Activated B cell treated with CpG ODN at 0.5 μM for 24 hours (primary cell): ENCODE results near the gene NR5A1. TPM values are rescaled to one million over a fixed set of nuclear protein-coding genes. Genes with fewer than 3 reads are reported as not detected.

Source experiments
- ATAC-seq: fragments of 200-7000 bp; cut with Tn5 transposase; one replicate; pipeline ENCODE4 v1.10.0; 2021; ENCODE audit warnings: low read depth, mild to moderate bottlenecking, moderate library complexity
- CTCF ChIA-PET: fragments of 350-600 bp; sonication (Branson Sonifier 250); formaldehyde crosslinking; loops from one replicate; lab custom pipeline; 2021; ENCODE audit warnings: antibody characterized with exemption; lab: Charles Lee
- POLR2A ChIA-PET: fragments of 350-600 bp; sonication (Branson Sonifier 250); formaldehyde crosslinking; loops from one replicate; lab custom pipeline; 2021; ENCODE audit warnings: antibody characterized with exemption; lab: Charles Lee
- DNase-seq: peaks from one replicate; pipeline ENCODE4 v3.0.0; 2022
- H3K27ac Mint-ChIP-seq: one replicate; pipeline ENCODE4 v1.8.0; 2020; ENCODE audit warnings: mixed read lengths
- H3K27me3 Mint-ChIP-seq: one replicate; pipeline ENCODE4 v1.8.0; 2021; ENCODE audit warnings: mixed read lengths
- H3K36me3 Mint-ChIP-seq: one replicate; pipeline ENCODE4 v1.8.0; 2021; ENCODE audit warnings: low read depth, mixed read lengths
- H3K4me1 Mint-ChIP-seq: one replicate; pipeline ENCODE4 v1.8.0; 2021; ENCODE audit warnings: mixed read lengths
- H3K4me3 Mint-ChIP-seq: one replicate; pipeline ENCODE4 v1.8.0; 2020; ENCODE audit warnings: mild to moderate bottlenecking, mixed read lengths
- H3K9me3 Mint-ChIP-seq: one replicate; pipeline ENCODE4 v1.8.0; 2020; ENCODE audit warnings: mixed read lengths
- CTCF ChIP-seq: fragments of 200-600 bp; IDR thresholded peaks from one replicate; pipeline ENCODE4 v1.8.0; 2022; ENCODE audit warnings: antibody characterized with exemption, mild to moderate bottlenecking
- intact Hi-C: fragments of 100-400 bp; cut with micrococcal nuclease; formaldehyde crosslinking; loops from one replicate; pipeline ENCODE4 v1.15.1; 2024
- total RNA-seq: library from RNA; stranded (reverse); gene quantifications from 2 replicates; pipeline ENCODE4 v1.2.3, GENCODE V29; 2022

Gene NR5A1
- total RNA-seq, 1 donor from 2014 or later = not detected

GRCh38 chr9:124478354-124478753, 28.8 kb downstream of the NR5A1 start:
- Mint-ChIP-seq H3K27ac (no peak overlapping the region), H3K4me3 (no peak overlapping the region), H3K9me3 (no peaks in the 10 kb centered on the region), H3K36me3 (no peaks in the 10 kb centered on the region), H3K27me3 (peaks cover 22% of the 10 kb centered on the region), H3K4me1 (no peaks in the 10 kb centered on the region)
- CTCF ChIA-PET = no interaction called here
- intact Hi-C loops = no loop called here
- POLR2A ChIA-PET = no interaction called here
- no peak for TF ChIP-seq CTCF
- DNase-seq = no peak
- no peak for ATAC-seq

GRCh38 chr9:124477648-124478285, 29.4 kb downstream of the NR5A1 start:
- no peak for TF ChIP-seq CTCF
- H3K9me3 Mint-ChIP-seq = no peaks in the 10 kb centered on the region

GRCh38 chr9:124477211-124477647, 30.0 kb downstream of the NR5A1 start:
- peaks cover 21% of the 10 kb centered on the region for H3K27me3 Mint-ChIP-seq
- no peaks in the 10 kb centered on the region for H3K36me3 Mint-ChIP-seq
- ChIA-PET POLR2A (no interaction called here), CTCF (no interaction called here)
- intact Hi-C loops = no loop called here
- no peak for TF ChIP-seq CTCF
- H3K4me3 Mint-ChIP-seq = no peak overlapping the region
- no peak overlapping the region for H3K27ac Mint-ChIP-seq
- ATAC-seq (no peak), DNase-seq (no peak)
- H3K4me1 Mint-ChIP-seq = no peaks in the 10 kb centered on the region
- no peaks in the 10 kb centered on the region for H3K9me3 Mint-ChIP-seq

More at GRCh38 chr9:124477648-124478285, 29.4 kb downstream of the NR5A1 start:
- DNase-seq (no peak), ATAC-seq (no peak)
- ChIA-PET CTCF (no interaction called here), POLR2A (no interaction called here)
- Mint-ChIP-seq H3K36me3 (no peaks in the 10 kb centered on the region), H3K4me1 (no peaks in the 10 kb centered on the region), H3K27me3 (peaks cover 20% of the 10 kb centered on the region), H3K4me3 (no peak overlapping the region), H3K27ac (no peak overlapping the region)
- intact Hi-C loops = no loop called here

- ChIA-PET CTCF (no interaction called here), POLR2A (no interaction called here)
- no peaks in the 10 kb centered on the region for H3K4me1 Mint-ChIP-seq
- H3K36me3 Mint-ChIP-seq = no peaks in the 10 kb centered on the region
- H3K4me3 Mint-ChIP-seq = no peak overlapping the region
- no peak overlapping the region for H3K27ac Mint-ChIP-seq
- intact Hi-C loops = no loop called here
- DNase-seq (no peak), ATAC-seq (no peak)
- H3K9me3 Mint-ChIP-seq = no peaks in the 10 kb centered on the region
- TF ChIP-seq CTCF = no peak
- peaks cover 24% of the 10 kb centered on the region for H3K27me3 Mint-ChIP-seq
Measured at GRCh38 chr9:124475868-124476690, 31.1 kb downstream of the NR5A1 start.

- DNase-seq = no peak
- TF ChIP-seq CTCF = no peak
- Mint-ChIP-seq H3K4me1 (no peaks in the 10 kb centered on the region), H3K36me3 (no peaks in the 10 kb centered on the region), H3K4me3 (no peak overlapping the region), H3K27me3 (peaks cover 22% of the 10 kb centered on the region), H3K9me3 (no peaks in the 10 kb centered on the region), H3K27ac (no peak overlapping the region)
- ChIA-PET CTCF (no interaction called here), POLR2A (no interaction called here)
- ATAC-seq = no peak
- intact Hi-C loops = no loop called here
Measured at GRCh38 chr9:124475158-124475867, 31.9 kb downstream of the NR5A1 start.
